Measurements from ENCODE around the gene CEND1.
A peak's percentile ranks its signal among the peaks of the same experiment; 100 is the strongest.

DNA sequence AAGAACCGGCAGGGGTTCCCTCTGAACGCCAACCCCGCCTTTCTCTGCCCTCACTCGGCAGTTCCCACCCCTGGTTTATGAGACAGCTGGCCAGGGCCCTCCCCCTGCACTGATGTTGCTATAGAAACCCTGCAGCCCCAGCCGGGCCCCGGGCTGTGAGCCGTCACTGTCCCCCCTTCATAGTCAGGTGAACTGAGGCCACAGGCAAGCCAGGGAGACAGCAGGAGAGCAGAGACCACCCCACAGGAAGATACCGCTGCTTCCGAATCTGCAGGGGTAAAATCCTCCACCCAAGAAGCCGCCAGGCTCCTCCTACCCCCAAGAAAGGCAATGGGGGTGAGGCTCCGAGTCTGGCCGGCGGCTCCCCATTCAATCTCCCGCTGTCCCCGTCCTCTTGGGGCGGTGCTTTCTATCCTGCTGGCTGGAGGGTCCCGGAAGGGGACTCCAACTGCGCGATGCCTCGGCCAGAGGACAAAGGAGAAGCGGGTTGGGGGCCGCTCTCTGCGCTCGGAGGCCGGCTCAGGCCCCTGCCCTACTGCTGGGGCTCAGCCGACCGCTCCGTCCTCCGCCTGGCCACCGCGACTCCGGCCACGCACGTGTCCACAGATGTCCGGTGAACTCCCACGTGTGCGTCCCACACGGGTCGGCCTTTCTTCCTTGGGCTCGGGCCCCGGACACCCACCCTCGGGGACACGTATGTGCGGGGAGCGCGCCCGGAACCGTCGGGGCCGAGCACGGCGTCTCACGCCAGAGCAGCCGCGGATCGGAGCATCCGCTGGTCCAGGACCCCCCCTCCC, 7.6 kb upstream of the CEND1 start:
- no peak for TF ChIP-seq TAF1 (IDR thresholded peaks at IDR 0.05; ENCODE audit: borderline replicate concordance, low read depth, low read length)
- no peak; the same call in 1 of the 2 replicates for TF ChIP-seq POLR2A (IDR thresholded peaks at IDR 0.05; ENCODE audit: low read depth, low read length)
- TF ChIP-seq POLR2AphosphoS5 (IDR thresholded peaks at IDR 0.05; ENCODE audit: low read depth, low read length): peak; percentile 36; the same call in 1 of the 2 replicates
